Endothelial cell of umbilical vein (primary cell): ENCODE measurements around the gene EML6. TPM values are rescaled to one million over a fixed set of nuclear protein-coding genes. Genes with fewer than 3 reads are reported as not detected.
A peak's percentile ranks its signal among the peaks of the same experiment; 100 is the strongest.

Experiments
- BruUV-seq: library from RNA; stranded (reverse); fragments of 400-500 nt; replicated peaks from 2 replicates; lab custom pipeline; 2021; lab: Mats Ljungman, UMichigan
- CTCF ChIA-PET: fragments of 300-600, 350-600 bp; sonication (Branson Sonifier 250); formaldehyde crosslinking; loops from one replicate; lab custom pipeline; 2021; ENCODE audit warnings: antibody characterized with exemption, inconsistent platforms; lab: Charles Lee
- POLR2A ChIA-PET: fragments of 300-600, 350-600 bp; sonication (Branson Sonifier 250); formaldehyde crosslinking; loops from one replicate; lab custom pipeline; 2021; ENCODE audit warnings: antibody characterized with exemption, inconsistent platforms; lab: Charles Lee
- DNase-seq: peaks from one replicate; pipeline ENCODE4 v3.0.0-alpha.2; 2011; ENCODE audit warnings: low read depth, low spot score
- FAIRE-seq: peaks from 2 replicates; lab custom pipeline; 2011; peaks lifted over from hg19 to GRCh38; lab: Jason Lieb, UNC
- H2AFZ ChIP-seq: 2 replicates; pipeline ENCODE4 v1.6.0; 2012; ENCODE audit warnings: low read depth, low read length, control low read depth, inconsistent platforms
- H3K27ac ChIP-seq: 2 replicates; pipeline ENCODE4 v1.5.1; 2011; ENCODE audit warnings: low read depth, mild to moderate bottlenecking, control low read depth, low read length, moderate library complexity; ENCODE audit not compliant: insufficient read depth
- H3K27me3 ChIP-seq, 2 experiments: 2 replicates each; pipeline versions ENCODE4 v1.6.0 to v1.6.1; 2011; ENCODE audit warnings: low read length in 2 of 2, mixed read lengths in 1 of 2; ENCODE audit not compliant: control insufficient read depth in 2 of 2, insufficient read depth in 2 of 2
- H3K36me3 ChIP-seq, 2 experiments: 2 replicates in 1 of 2; 3 replicates in 1 of 2; pipeline ENCODE4 v1.5.1; 2011; ENCODE audit warnings: low read length in 2 of 2, mild to moderate bottlenecking in 1 of 2, moderate library complexity in 1 of 2; ENCODE audit not compliant: control insufficient read depth in 2 of 2, insufficient read depth in 2 of 2; ENCODE audit errors: extremely low read depth in 1 of 2
- H3K4me1 ChIP-seq: 3 replicates; pipeline ENCODE4 v1.5.1; 2011; ENCODE audit warnings: mild to moderate bottlenecking, low read length; ENCODE audit not compliant: control insufficient read depth, insufficient read depth; ENCODE audit errors: extremely low read depth
- H3K4me2 ChIP-seq: 2 replicates; pipeline ENCODE4 v1.6.1; 2011; ENCODE audit warnings: low read length, control low read depth, mixed read lengths; ENCODE audit not compliant: insufficient read depth
- H3K4me3 ChIP-seq, 3 experiments: fragments of 200-600 bp in 1 of 3; sonication (generic), shearing (Covaris generic) in 1 of 3; replicated peaks in 1 of 3; 2 replicates each; pipeline ENCODE4 v1.5.1; 2011 to 2016; ENCODE audit warnings: control low read depth in 3 of 3, low read length in 3 of 3, mild to moderate bottlenecking in 2 of 3, inconsistent platforms in 1 of 3, low read depth in 1 of 3, moderate library complexity in 1 of 3; ENCODE audit not compliant: insufficient read depth in 1 of 3
- H3K79me2 ChIP-seq: 2 replicates; pipeline ENCODE4 v1.6.0; 2012; ENCODE audit warnings: low read length, inconsistent platforms; ENCODE audit not compliant: control insufficient read depth, insufficient read depth
- H3K9ac ChIP-seq: replicated peaks from 2 replicates; pipeline ENCODE3; 2011; ENCODE audit warnings: low read length, control low read depth; ENCODE audit not compliant: insufficient read depth; ENCODE audit errors: extremely low read depth
- H3K9me1 ChIP-seq: replicated peaks from 3 replicates; pipeline ENCODE4 v1.6.0; 2011; ENCODE audit warnings: mild to moderate bottlenecking, low read length; ENCODE audit not compliant: control insufficient read depth, insufficient read depth; ENCODE audit errors: extremely low read depth
- H3K9me3 ChIP-seq: replicated peaks from 2 replicates; pipeline ENCODE4 v1.5.1; 2012; ENCODE audit warnings: low read length, inconsistent platforms; ENCODE audit not compliant: control insufficient read depth, insufficient read depth
- H4K20me1 ChIP-seq: replicated peaks from 2 replicates; pipeline ENCODE3; 2011; ENCODE audit warnings: mild to moderate bottlenecking, low read length; ENCODE audit not compliant: control insufficient read depth, insufficient read depth; ENCODE audit errors: extremely low read depth
- EZH2 ChIP-seq: IDR thresholded peaks from 2 replicates; pipeline ENCODE4 v1.6.1; 2012; ENCODE audit warnings: borderline replicate concordance, low read depth, mild to moderate bottlenecking, moderate library complexity, low read length, inconsistent platforms; ENCODE audit not compliant: severe bottlenecking
- FOS ChIP-seq: IDR thresholded peaks from 2 replicates; pipeline ENCODE4 v1.6.1; 2011; ENCODE audit warnings: mild to moderate bottlenecking, low read length, moderate library complexity, borderline replicate concordance; ENCODE audit not compliant: insufficient read depth
- GATA2 ChIP-seq: IDR thresholded peaks from 2 replicates; pipeline ENCODE4 v1.7.0; 2011; ENCODE audit warnings: low read depth, mild to moderate bottlenecking, moderate library complexity, mixed read lengths, low read length; ENCODE audit not compliant: insufficient read length, insufficient read depth
- JUN ChIP-seq: IDR thresholded peaks from 2 replicates; pipeline ENCODE4 v1.6.1; 2011; ENCODE audit warnings: borderline replicate concordance, low read depth; ENCODE audit not compliant: insufficient read length, insufficient read depth
- MYC ChIP-seq: IDR thresholded peaks from one replicate; pipeline ENCODE4 v1.6.1; 2011; ENCODE audit warnings: mild to moderate bottlenecking, low read depth, low read length
- POLR2A ChIP-seq: IDR thresholded peaks from 2 replicates; pipeline ENCODE4 v1.6.1; 2012; ENCODE audit warnings: low read depth, mild to moderate bottlenecking, control low read depth, low read length
- POLR2AphosphoS5 ChIP-seq: IDR thresholded peaks from 2 replicates; pipeline ENCODE4 v1.6.1; 2012; ENCODE audit warnings: low read depth, mild to moderate bottlenecking, control low read depth, low read length, moderate library complexity; ENCODE audit not compliant: insufficient read depth
- dilution Hi-C: fragments of 300-500 bp; cut with MboI; formaldehyde crosslinking; loops from one replicate; pipeline ENCODE4 v1.15.0; 2019; ENCODE audit warnings: low sequenced_read_pairs; ENCODE audit not compliant: extremely low pct_ligation_motif_present
- intact Hi-C: fragments of 100-400 bp; cut with micrococcal nuclease; formaldehyde crosslinking; loops from one replicate; pipeline ENCODE4 v1.10.0; 2022
- polyA plus RNA-seq, 4 experiments: library from polyadenylated mRNA; depleted of rRNA in 3 of 4; stranded (reverse) in 3 of 4; unstranded in 1 of 4; fragments of >200 nt; gene quantifications; 2 replicates each; pipeline versions ENCODE4 v1.2.1 to v1.2.3, GENCODE V29; 2011 to 2012; ENCODE audit warnings: missing spikeins in 1 of 4
- total RNA-seq: library from RNA; stranded (reverse); gene quantifications from 2 replicates; pipeline ENCODE4 v1.2.3, GENCODE V29; 2021
- TF ChIP-seq, protein P1 (sequence below), 2 donors: IDR thresholded peaks; 1 replicate in 1 of 2; 2 replicates in 1 of 2; pipeline ENCODE4 v1.5.1; 2011; ENCODE audit warnings: low read length in 2 of 2, mild to moderate bottlenecking in 2 of 2, moderate library complexity in 2 of 2, control low read depth in 1 of 2, inconsistent platforms in 1 of 2, low read depth in 1 of 2; ENCODE audit not compliant: insufficient read depth in 1 of 2; ENCODE audit errors: extremely low read depth in 1 of 2
- TF ChIP-seq, protein P2 (sequence below): IDR thresholded peaks from 2 replicates; pipeline ENCODE4 v1.6.1; 2011; ENCODE audit not compliant: insufficient read depth, insufficient read length

Gene EML6
- total and polyA plus RNA-seq, 2 donors (not counting 3 experiments of a cell fraction or from before 2014, with no cell fraction given), result 0.79 to 2.1 TPM

DNA sequence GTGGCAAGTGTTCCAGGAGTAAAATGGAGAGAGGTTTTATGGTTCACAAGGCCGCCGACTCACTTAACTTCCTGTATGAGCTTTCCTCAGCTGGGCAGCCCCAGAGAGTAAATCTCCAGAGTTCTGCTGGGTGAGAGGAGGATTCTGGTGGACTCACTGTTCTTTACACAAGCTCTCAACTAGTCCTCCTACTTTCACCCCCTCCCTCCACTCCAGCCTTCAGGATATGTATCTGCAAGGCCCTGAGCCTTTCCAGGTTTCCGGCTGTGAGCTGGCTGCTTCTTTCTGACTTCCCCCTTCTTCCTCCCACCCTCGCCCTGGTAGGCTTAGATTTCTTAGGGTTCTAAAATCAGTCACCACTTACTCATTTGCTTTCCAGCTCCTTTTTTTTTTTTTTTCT is 34.0 kb downstream of the EML6 start:
- FAIRE-seq, result no peak
- no peak overlapping the region for H3K4me2 ChIP-seq

More for the DNA sequence above, 34.0 kb downstream of the EML6 start:
- Histone ChIP-seq H3K9me3 (no peaks in the 10 kb centered on the region), H3K9me1 (no peaks in the 10 kb centered on the region), H3K27ac (no peak overlapping the region), H3K4me3 (no peak overlapping the region), H3K9ac (no peak overlapping the region), H3K4me1 (no peaks in the 10 kb centered on the region), H3K79me2 (no peaks in the 10 kb centered on the region), H4K20me1 (no peaks in the 10 kb centered on the region), H3K27me3 (no peaks in the 10 kb centered on the region), H3K36me3 (no peaks in the 10 kb centered on the region), H2AFZ (peak overlapping the region; percentile 25)
- peak; percentile 21 for DNase-seq
- BruUV-seq, result no TSS peak
- dilution Hi-C loops (no loop called here), intact Hi-C loops (no loop called here)
- POLR2A ChIA-PET, result no interaction called here
- CTCF ChIA-PET, result interaction anchor here (0.7 to 1.3 kb wide), 6 partner anchors 11 to 82 kb away, joined by 3 read pairs; no protein-coding TSS in a partner anchor
- TF ChIP-seq MYC (no peak), POLR2A (no peak), JUN (no peak), EZH2 (no peak), POLR2AphosphoS5 (no peak), FOS (no peak), GATA2 (no peak)
- TF ChIP-seq, protein P1, sequence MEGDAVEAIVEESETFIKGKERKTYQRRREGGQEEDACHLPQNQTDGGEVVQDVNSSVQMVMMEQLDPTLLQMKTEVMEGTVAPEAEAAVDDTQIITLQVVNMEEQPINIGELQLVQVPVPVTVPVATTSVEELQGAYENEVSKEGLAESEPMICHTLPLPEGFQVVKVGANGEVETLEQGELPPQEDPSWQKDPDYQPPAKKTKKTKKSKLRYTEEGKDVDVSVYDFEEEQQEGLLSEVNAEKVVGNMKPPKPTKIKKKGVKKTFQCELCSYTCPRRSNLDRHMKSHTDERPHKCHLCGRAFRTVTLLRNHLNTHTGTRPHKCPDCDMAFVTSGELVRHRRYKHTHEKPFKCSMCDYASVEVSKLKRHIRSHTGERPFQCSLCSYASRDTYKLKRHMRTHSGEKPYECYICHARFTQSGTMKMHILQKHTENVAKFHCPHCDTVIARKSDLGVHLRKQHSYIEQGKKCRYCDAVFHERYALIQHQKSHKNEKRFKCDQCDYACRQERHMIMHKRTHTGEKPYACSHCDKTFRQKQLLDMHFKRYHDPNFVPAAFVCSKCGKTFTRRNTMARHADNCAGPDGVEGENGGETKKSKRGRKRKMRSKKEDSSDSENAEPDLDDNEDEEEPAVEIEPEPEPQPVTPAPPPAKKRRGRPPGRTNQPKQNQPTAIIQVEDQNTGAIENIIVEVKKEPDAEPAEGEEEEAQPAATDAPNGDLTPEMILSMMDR (IDR thresholded peaks at IDR 0.05; ENCODE audit: extremely low read depth in 1 of 2, insufficient read depth in 1 of 2, low read depth in 1 of 2, low read length in 2 of 2), result no peak
- TF ChIP-seq, protein P2, sequence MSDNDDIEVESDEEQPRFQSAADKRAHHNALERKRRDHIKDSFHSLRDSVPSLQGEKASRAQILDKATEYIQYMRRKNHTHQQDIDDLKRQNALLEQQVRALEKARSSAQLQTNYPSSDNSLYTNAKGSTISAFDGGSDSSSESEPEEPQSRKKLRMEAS, result no peak
